Prostate gland (tissue), 2 donors: Measurements from ENCODE around the gene FASTK. TPM values are rescaled to one million over a fixed set of nuclear protein-coding genes. Genes with fewer than 3 reads are reported as not detected.

Experiments
- DNase-seq: peaks from one replicate; pipeline ENCODE4 v3.0.0-alpha.2; 2019; ENCODE audit warnings: low spot score
- H3K27ac ChIP-seq, 2 donors: fragments of 200-600 bp; sonication (generic); 2 replicates each; pipeline ENCODE4 v1.5.1; 2017 to 2019
- H3K27me3 ChIP-seq: fragments of 200-600 bp; sonication (generic); replicated peaks from 2 replicates; pipeline ENCODE4 v1.5.1; 2019; ENCODE audit not compliant: insufficient read depth
- H3K36me3 ChIP-seq, 2 donors: fragments of 200-600 bp; sonication (generic); 1 replicate in 1 of 2; 2 replicates in 1 of 2; pipeline versions ENCODE4 v1.5.1 to v1.8.1; 2017 to 2019
- H3K4me1 ChIP-seq: fragments of 200-600 bp; sonication (generic); replicated peaks from 2 replicates; pipeline ENCODE4 v1.5.1; 2019
- H3K4me3 ChIP-seq, 2 donors: fragments of 200-600 bp; sonication (generic); 2 replicates each; pipeline ENCODE4 v1.5.1; 2017 to 2019
- H3K9me3 ChIP-seq: fragments of 200-600 bp; sonication (generic); 2 replicates; pipeline ENCODE4 v1.5.1; 2017
- CTCF ChIP-seq, 4 experiments: fragments of 200-600 bp in 2 of 4; fragments of 450-650 bp in 2 of 4; sonication (generic) in 2 of 4; IDR thresholded peaks; 1 replicate in 3 of 4; 2 replicates in 1 of 4; pipeline ENCODE4 v1.5.1; 2016 to 2019; ENCODE audit warnings: antibody characterized with exemption in 4 of 4, mild to moderate bottlenecking in 2 of 4, moderate library complexity in 2 of 4
- POLR2A ChIP-seq: fragments of 450-650 bp; IDR thresholded peaks from one replicate; pipeline ENCODE4 v1.6.1; 2016; ENCODE audit warnings: antibody characterized with exemption, mild to moderate bottlenecking
- POLR2AphosphoS5 ChIP-seq: sonication (generic); formaldehyde crosslinking; IDR thresholded peaks from one replicate; pipeline ENCODE4 v1.6.1; 2017; ENCODE audit warnings: antibody characterized with exemption
- WGBS: methylation state at CpG from one replicate; pipeline ENCODE4 v1.1.5; 2018; 5-methylcytosine and 5-hydroxymethylcytosine counted together
- intact Hi-C: fragments of 100-400 bp; cut with DNase I; formaldehyde crosslinking; loops from one replicate; pipeline ENCODE4 v1.14.2; 2022
- total RNA-seq, 2 donors: library from RNA; depleted of rRNA; stranded (reverse); fragments of >200 nt; gene quantifications; one replicate each; pipeline ENCODE4 v1.1.0, GENCODE V29; 2016

The FASTK gene
- total RNA-seq, 2 donors from 2014 or later: 107 to 122 TPM

- 87% methylated on average over 17 of the region's 17 CpGs for WGBS
- intact Hi-C loops: no loop called here
- Histone ChIP-seq H3K27ac (no peak overlapping the region), H3K27me3 (no peaks in the 10 kb centered on the region), H3K4me1 (peaks cover 5% of the 10 kb centered on the region), H3K4me3 (no peak overlapping the region), H3K36me3 (peaks cover 0 to 10% of the 10 kb centered on the region in 2 donors), H3K9me3 (no peaks in the 10 kb centered on the region)
- DNase-seq: no peak
- TF ChIP-seq POLR2A: no peak
- TF ChIP-seq CTCF (IDR thresholded peaks at IDR 0.05): no peak
- TF ChIP-seq POLR2AphosphoS5: no peak
These were observed 47.4 kb downstream of the FASTK start for GRCh38 chr7:151032936-151033863.

- Histone ChIP-seq H3K9me3 (no peaks in the 10 kb centered on the region), H3K27ac (peak overlapping the region in 1 of 2 donors; percentile 46), H3K4me1 (peaks cover 9% of the 10 kb centered on the region), H3K27me3 (no peaks in the 10 kb centered on the region), H3K4me3 (no peak overlapping the region), H3K36me3 (no peaks in the 10 kb centered on the region)
- intact Hi-C loops: no loop called here
- WGBS: 67% methylated on average over 4 of the region's 4 CpGs
- no peak for DNase-seq
- no peak for TF ChIP-seq CTCF (IDR thresholded peaks at IDR 0.05)
- TF ChIP-seq POLR2AphosphoS5: peak; percentile 60
- TF ChIP-seq POLR2A: no peak
These were observed 49.6 kb downstream of the FASTK start for GRCh38 chr7:151031011-151031410.

GRCh38 chr7:151028948-151029501 lies 51.6 kb downstream of the FASTK start:
- TF ChIP-seq CTCF (IDR thresholded peaks at IDR 0.05): no peak
- no peak for TF ChIP-seq POLR2A
- no peak for TF ChIP-seq POLR2AphosphoS5
- 57% methylated on average over 17 of the region's 17 CpGs for WGBS
- Histone ChIP-seq H3K4me1 (peaks cover 9% of the 10 kb centered on the region), H3K4me3 (peak overlapping the region; percentile 58 to 63), H3K9me3 (no peaks in the 10 kb centered on the region), H3K27me3 (no peaks in the 10 kb centered on the region), H3K36me3 (no peaks in the 10 kb centered on the region), H3K27ac (peak overlapping the region; percentile 86 to 88)
- DNase-seq: no peak
- intact Hi-C loops: loop anchor here (5.0 kb wide), 1 partner anchor 83 kb away; no protein-coding TSS in a partner anchor

- TF ChIP-seq CTCF (IDR thresholded peaks at IDR 0.05) (peak; percentile 19 to 77 (median 52)), POLR2A (peak; percentile 47), POLR2AphosphoS5 (peak; percentile 78)
These were observed 52.3 kb downstream of the FASTK start, which contains the start of gene ABCB8 for GRCh38 chr7:151028131-151028947. ABCB8 (plus strand) TSS chr7:151028450; CDS start chr7:151028516, 66 bp downstream.

More at GRCh38 chr7:151028131-151028947, 52.3 kb downstream of the FASTK start, which contains the start of gene ABCB8:
- under 1% methylated on average over 49 of the region's 53 CpGs for WGBS
- Histone ChIP-seq H3K4me3 (peak within 1 kb of the TSS; percentile 58 to 63), H3K36me3 (no peaks in the 10 kb centered on the region), H3K4me1 (peaks cover 9% of the 10 kb centered on the region), H3K27ac (peak within 1 kb of the TSS; percentile 86 to 88), H3K9me3 (no peaks in the 10 kb centered on the region), H3K27me3 (no peaks in the 10 kb centered on the region)
- DNase-seq: peak; percentile 98
- intact Hi-C loops: loop anchor here (5.0 kb wide), 1 partner anchor 84 kb away; no protein-coding TSS in a partner anchor
